ENCODE measurements around the gene HAND2.

HAND2 gene

DNA sequence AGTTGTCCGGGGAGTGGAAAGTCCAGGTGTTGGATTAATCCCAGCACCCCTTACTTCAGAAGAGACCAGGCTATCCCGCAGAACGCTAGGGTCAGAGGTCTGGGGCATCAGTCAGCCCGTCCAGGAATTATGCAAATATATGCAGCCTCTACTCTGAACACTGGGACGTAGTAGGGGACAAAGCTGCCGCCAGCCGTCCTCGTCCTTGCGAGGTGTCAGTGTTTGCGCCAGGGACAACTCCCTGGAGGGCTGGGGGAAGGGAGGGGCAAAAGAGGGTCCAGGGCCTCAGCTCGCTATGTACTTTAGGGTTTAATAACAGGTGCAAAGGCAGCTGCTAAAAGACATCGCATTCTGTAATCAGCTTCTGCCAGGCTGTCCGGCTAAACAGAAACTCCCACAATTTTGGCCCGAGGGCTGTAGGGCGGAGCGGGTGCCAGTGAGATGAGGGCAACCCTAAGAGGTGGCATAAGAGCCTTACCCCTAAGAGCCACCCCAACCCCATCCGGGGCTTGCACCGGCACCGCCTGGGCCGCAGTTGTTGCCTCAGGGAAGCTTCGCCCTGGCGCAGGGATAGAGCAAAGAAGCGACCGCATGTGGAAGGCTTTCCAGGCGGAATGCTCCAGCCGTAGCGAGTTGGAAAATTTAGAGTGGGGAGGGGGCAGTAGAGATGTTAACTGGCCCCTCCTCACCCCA is 8.4 kb downstream of the HAND2 start:
- TF ChIP-seq POLR2A (IDR thresholded peaks at IDR 0.05; ENCODE audit: low read length) (no peak), GATA1 (IDR thresholded peaks at IDR 0.05; ENCODE audit: low read depth, low read length) (no peak)
- no peak for DNase-seq

- TF ChIP-seq POLR2A (IDR thresholded peaks at IDR 0.05; ENCODE audit: low read length) (no peak), GATA1 (IDR thresholded peaks at IDR 0.05; ENCODE audit: low read depth, low read length) (no peak)
- no peak for DNase-seq
These were observed 9.0 kb downstream of the HAND2 start for GRCh38 chr4:173520921-173521466.

DNA sequence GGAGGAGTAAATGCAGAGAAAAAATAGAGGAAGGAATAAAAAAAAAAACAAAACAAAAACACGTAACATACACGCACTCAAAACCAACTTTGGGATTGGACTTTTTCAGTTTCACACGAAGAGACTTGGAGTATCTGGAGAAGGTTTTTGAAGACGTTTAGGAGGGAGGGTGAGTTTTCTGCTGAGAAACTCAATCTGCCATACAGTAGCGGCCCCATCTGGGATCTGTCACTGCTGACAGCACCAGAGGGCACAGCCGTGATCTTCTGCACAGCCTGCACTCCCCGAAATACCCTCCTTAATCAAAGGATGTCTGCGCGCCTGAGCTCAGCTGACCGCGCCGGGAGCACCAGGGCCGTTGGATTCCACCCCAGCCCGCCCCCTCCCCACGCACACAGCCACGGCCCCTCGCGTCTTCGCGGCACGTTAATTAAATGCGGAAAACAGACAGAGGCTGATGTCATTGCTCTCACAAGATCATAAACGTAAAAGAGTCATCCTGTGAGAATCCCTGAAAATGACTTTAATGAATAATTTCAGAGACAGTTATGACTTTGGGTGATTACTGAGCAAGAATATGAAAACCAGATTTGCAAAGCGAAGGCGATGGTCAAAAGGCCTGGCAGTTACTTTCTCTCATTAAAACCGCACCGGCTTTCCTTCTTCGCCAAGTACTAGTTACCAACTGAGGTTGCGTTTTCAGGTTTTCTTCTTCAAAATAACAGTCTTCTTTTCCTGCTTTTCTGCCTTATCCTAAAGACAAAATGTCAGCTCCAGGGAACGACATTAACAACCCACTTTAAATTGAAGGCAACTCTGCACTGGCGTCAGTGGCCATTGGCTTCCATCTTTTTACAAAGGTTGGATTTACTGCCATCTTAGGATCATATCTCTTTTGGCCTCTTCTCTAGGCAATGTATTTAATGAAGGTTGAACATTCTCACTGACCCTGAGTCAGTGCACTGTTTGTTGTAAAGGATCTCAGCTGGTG is 10.6 kb downstream of the HAND2 start:
- no peak for DNase-seq
- TF ChIP-seq POLR2A (IDR thresholded peaks at IDR 0.05; ENCODE audit: low read length) (no peak), GATA1 (IDR thresholded peaks at IDR 0.05; ENCODE audit: low read depth, low read length) (no peak)

DNA sequence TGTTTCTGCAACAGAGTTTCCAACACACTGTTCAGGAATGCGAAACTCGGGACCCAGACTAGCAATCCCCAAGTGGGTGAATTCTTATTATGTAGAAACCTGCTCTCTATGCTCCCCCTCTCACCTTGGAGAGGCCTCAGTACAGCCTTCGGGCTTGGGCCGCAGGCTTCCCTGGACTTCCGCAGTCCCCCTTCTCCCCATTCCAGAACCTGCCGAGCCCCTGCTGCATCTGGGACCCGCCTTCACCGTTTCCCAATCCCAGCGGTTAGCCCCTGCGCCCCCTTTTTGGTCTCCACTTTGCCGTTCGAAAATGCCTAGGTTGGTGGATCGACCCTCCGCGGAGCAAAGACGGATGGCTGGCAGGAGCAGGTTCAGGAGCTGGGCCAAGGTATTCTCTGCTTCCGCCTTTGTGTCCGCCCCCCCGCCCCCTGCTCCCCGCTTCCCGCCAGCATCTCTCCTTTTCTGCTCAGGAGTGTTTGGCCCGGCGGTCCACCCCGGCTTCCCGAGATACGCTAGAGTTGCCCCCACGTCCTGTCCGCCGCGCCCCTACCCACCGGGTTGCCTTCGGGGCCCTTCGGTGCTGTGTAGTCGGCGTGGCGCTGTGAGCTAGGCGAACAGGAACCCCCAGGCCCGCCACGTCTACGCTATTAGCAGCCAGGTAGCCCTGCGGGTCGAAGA is 11.5 kb downstream of the HAND2 start:
- no peak for DNase-seq
- TF ChIP-seq POLR2A (IDR thresholded peaks at IDR 0.05; ENCODE audit: low read length), result no peak

GRCh38 chr4:173517781-173518424 is 12.1 kb downstream of the HAND2 start:
- DNase-seq, result no peak
- TF ChIP-seq POLR2A (IDR thresholded peaks at IDR 0.05; ENCODE audit: low read length) (no peak), GATA1 (IDR thresholded peaks at IDR 0.05; ENCODE audit: low read depth, low read length) (no peak)

DNA sequence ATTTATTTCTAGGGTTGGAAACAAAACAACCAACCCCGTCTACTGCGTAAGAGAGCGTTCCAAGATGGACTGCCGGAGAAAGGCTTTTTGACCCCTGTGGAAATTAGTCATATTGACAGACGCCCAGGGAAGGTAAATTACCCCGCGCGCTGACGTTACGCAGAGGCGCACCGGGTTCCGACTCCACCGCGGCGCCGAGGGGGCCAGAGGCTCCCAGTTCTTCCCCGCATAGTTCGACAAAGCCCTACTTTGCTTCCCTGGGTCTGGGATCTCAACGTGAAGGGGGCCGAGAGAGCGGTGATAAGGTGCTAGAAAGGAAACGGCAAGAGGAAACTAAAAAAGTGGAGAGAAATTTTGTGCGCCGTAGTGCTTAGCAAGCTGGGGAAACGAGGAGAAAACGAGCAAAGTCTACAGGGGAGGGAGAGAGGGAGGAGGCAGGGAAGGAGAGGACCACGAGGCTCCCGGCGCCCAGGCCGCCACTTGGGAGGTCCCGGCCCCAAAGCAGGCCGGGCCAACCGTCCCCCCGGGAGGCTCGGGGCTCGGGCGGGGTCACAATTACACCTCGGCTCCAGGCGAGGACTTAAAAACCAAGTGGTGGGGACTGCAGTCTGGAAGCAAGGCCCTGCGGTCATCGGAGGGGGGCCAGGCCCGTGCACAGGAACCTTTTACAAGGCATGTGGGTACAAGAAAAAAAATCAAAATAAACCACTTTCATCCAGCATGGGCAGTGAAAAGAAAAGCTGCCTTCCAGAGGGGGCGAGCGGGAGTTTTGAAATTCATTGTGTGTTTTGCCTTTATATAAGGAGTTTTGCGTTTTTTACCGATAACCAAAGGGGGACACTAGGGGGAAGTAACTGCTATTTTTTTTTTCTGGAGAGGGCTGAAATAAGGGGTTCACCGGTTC is 13.2 kb downstream of the HAND2 start:
- TF ChIP-seq GATA1 (IDR thresholded peaks at IDR 0.05; ENCODE audit: low read depth, low read length) (no peak), POLR2A (IDR thresholded peaks at IDR 0.05; ENCODE audit: low read length) (no peak)
- DNase-seq, result no peak

GRCh38 chr4:173515458-173515857 is 14.6 kb downstream of the HAND2 start:
- no peak for DNase-seq
- TF ChIP-seq POLR2A (IDR thresholded peaks at IDR 0.05; ENCODE audit: low read length) (no peak), GATA1 (IDR thresholded peaks at IDR 0.05; ENCODE audit: low read depth, low read length) (no peak)

- no peak for DNase-seq
- TF ChIP-seq GATA1 (IDR thresholded peaks at IDR 0.05; ENCODE audit: low read depth, low read length), result no peak
- TF ChIP-seq POLR2A (IDR thresholded peaks at IDR 0.05; ENCODE audit: low read length), result no peak
These were observed 15.3 kb downstream of the HAND2 start for GRCh38 chr4:173514641-173515217.

DNA sequence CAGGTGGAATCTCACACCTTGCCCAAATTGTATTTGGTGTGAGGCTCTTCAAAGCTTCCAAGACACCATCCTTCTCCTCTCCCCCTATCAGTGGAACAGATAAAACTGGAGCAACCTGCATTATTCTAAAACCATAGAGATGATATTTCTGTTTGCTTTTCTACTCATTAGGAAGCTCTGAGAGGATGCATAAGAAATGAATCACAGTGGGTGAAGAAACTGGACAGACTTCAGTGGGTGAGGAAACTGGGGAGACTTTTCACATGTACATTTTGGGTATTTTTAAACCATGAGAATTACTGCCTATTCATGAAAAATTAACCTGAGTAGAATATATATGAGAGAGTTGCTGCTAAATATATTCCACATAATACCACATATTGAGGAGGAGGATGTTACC is 16.4 kb downstream of the HAND2 start:
- DNase-seq, result no peak
- TF ChIP-seq POLR2A (IDR thresholded peaks at IDR 0.05; ENCODE audit: low read length), result no peak
- no peak for TF ChIP-seq GATA1 (IDR thresholded peaks at IDR 0.05; ENCODE audit: low read depth, low read length)

DNA sequence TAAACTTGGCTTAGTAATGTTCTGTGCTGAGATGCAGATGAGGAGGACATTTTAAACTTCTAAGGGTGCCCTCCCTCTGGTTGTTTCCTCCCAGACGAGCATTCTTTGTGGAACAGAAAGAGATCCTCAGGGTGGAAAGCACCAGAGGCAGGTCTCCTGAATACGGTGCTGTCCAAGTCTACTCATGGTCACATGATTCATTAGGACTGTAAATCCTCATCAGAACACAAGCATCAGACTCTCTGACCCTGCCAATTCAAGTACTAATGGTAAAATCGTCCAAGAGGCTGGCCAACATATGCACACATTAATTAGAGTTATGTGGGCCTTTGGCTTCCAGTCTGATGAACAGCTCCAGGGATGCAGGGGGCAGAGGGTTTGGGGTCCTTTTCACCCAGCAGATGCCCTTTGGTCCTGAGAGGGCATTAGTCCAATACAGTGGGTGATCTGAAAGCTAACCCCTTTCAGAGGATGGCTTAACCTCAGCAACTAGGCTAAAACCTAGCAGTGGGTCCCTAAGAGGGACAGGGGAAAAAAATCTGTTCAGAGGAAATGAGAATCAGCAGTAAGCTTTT is 18.2 kb downstream of the HAND2 start:
- TF ChIP-seq POLR2A (IDR thresholded peaks at IDR 0.05; ENCODE audit: low read length) (no peak), GATA1 (IDR thresholded peaks at IDR 0.05; ENCODE audit: low read depth, low read length) (no peak)
- DNase-seq, result no peak

GRCh38 chr4:173509036-173510001 is 20.7 kb downstream of the HAND2 start:
- TF ChIP-seq GATA1 (IDR thresholded peaks at IDR 0.05; ENCODE audit: low read depth, low read length) (no peak), POLR2A (IDR thresholded peaks at IDR 0.05; ENCODE audit: low read length) (no peak)
- no peak for DNase-seq

All from erythroblast (primary cell).